ENCODE results near the gene L3HYPDH. TPM values are rescaled to one million over a fixed set of nuclear protein-coding genes. Genes with fewer than 3 reads are reported as not detected.
A peak's percentile ranks its signal among the peaks of the same experiment; 100 is the strongest.

L3HYPDH gene
- total RNA-seq, 1 donor from 2014 or later = 20.1 TPM

DNA sequence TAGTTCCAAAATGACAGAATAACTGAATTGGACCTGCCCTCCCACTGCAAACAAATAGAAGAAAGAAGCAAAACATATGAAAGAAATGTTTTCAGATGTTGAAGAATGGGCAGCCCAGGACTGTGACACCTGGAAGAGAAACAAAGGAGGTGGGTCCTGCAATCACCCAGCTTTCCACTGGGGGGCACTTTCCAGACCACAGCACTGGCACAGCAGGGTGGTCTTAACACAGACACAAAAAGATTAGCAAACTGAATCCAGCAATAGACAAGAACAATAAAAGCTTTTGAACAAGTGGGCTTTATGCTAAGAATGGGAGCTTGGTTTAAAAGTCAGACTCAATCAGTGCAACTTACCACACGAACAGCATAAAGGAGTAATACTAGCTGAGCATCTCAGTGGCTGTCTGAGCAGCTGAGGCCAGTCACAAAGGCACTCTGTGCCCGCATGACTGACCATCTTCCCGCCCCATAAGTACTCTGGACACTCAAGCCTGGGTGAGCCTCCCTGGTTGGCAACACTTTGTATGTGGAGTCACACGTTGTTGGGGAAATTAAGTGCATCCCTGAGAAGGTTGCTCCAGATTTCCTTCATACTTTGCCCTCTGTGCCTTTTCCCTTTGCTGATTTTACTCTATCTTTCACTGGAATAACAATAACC, 27.8 kb upstream of the L3HYPDH start:
- H3K9me3 Mint-ChIP-seq (ENCODE audit: low read depth) = peaks cover 10% of the 10 kb centered on the region
- H3K27me3 Mint-ChIP-seq = peaks cover 3% of the 10 kb centered on the region
- TF ChIP-seq, protein P1, sequence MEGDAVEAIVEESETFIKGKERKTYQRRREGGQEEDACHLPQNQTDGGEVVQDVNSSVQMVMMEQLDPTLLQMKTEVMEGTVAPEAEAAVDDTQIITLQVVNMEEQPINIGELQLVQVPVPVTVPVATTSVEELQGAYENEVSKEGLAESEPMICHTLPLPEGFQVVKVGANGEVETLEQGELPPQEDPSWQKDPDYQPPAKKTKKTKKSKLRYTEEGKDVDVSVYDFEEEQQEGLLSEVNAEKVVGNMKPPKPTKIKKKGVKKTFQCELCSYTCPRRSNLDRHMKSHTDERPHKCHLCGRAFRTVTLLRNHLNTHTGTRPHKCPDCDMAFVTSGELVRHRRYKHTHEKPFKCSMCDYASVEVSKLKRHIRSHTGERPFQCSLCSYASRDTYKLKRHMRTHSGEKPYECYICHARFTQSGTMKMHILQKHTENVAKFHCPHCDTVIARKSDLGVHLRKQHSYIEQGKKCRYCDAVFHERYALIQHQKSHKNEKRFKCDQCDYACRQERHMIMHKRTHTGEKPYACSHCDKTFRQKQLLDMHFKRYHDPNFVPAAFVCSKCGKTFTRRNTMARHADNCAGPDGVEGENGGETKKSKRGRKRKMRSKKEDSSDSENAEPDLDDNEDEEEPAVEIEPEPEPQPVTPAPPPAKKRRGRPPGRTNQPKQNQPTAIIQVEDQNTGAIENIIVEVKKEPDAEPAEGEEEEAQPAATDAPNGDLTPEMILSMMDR (IDR thresholded peaks at IDR 0.05; ENCODE audit: unreplicated experiment) = peak; percentile 66
- H3K36me3 Mint-ChIP-seq (ENCODE audit: insufficient read depth) = peaks cover 3% of the 10 kb centered on the region
- peak; percentile 26 for DNase-seq (ENCODE audit: low spot score, unreplicated experiment)
- H3K4me1 Mint-ChIP-seq (ENCODE audit: low read depth) = peaks cover 3% of the 10 kb centered on the region
- H3K4me3 Mint-ChIP-seq (ENCODE audit: low read depth) = no peak overlapping the region
- no peak overlapping the region for H3K27ac Mint-ChIP-seq

DNA sequence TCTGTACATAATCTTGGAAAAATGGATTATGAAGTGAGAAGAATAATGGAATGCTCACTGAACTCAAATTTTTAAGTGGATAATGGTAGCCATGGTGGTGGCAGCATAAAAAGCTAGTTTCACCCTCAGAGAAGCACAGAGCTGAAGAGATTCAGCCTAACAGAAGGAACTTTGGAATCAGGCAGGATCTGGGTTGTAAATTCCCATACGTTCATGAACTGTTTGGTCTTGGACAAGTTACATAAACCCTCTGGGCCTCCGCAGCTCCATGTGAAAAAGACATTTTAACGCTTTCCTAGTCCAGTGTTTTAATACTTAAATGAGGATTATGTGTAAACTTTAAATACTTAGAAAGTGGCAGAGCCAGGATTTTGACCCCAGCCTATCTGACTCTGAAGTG, 26.8 kb upstream of the L3HYPDH start:
- peaks cover 10% of the 10 kb centered on the region for H3K9me3 Mint-ChIP-seq (ENCODE audit: low read depth)
- DNase-seq (ENCODE audit: low spot score, unreplicated experiment) = no peak
- H3K36me3 Mint-ChIP-seq (ENCODE audit: insufficient read depth) = peaks cover 3% of the 10 kb centered on the region
- H3K4me3 Mint-ChIP-seq (ENCODE audit: low read depth) = no peak overlapping the region
- no peak overlapping the region for H3K27ac Mint-ChIP-seq
- H3K27me3 Mint-ChIP-seq = peaks cover 3% of the 10 kb centered on the region
- H3K4me1 Mint-ChIP-seq (ENCODE audit: low read depth) = peaks cover 3% of the 10 kb centered on the region
- TF ChIP-seq, protein P1 (IDR thresholded peaks at IDR 0.05; ENCODE audit: unreplicated experiment) = no peak

DNA sequence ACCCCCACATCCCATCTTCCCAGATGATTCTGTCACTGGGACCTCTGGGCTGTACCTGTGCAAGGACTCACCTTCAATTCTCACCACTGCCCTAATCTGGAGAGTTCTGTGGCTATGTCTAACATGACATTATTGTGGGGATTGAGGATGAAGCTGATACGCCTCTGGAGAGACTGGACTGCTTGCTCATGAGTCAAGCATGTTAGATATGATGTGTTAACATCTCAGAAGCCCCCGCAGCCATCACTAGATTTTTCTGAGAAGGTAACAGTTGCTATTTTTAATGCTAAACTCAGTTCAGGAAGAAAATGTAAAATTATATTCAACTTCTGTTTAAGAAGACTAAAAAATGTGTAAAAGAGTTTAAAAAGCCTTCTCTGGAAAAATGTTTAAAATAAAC, 25.8 kb upstream of the L3HYPDH start:
- H3K27me3 Mint-ChIP-seq = peaks cover 3% of the 10 kb centered on the region
- H3K36me3 Mint-ChIP-seq (ENCODE audit: insufficient read depth) = peaks cover 3% of the 10 kb centered on the region

DNA sequence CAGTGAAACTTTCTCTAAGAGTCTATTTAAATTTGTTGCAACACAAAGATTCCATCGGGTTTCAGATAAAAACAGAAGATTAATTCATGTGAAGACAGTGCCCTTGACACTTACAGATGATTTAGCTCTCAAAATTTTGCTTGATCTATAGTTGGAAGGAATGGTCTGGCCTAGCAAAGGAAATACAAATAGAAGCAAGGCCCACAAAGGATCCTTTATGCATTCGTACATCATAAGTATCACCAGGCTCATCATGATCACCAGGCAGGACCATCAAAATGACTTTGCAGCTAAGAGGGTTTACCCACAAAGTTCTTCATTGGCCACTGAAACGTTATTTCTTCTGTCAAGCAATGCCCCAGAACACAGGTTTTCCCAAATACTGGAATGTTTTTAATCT, 24.9 kb upstream of the L3HYPDH start:
- no peak overlapping the region for H3K27ac Mint-ChIP-seq
- TF ChIP-seq, protein P1 (IDR thresholded peaks at IDR 0.05; ENCODE audit: unreplicated experiment) = no peak
- peaks cover 3% of the 10 kb centered on the region for H3K4me1 Mint-ChIP-seq (ENCODE audit: low read depth)
- H3K27me3 Mint-ChIP-seq = peaks cover 3% of the 10 kb centered on the region
- no peak overlapping the region for H3K4me3 Mint-ChIP-seq (ENCODE audit: low read depth)
- peaks cover 4% of the 10 kb centered on the region for H3K36me3 Mint-ChIP-seq (ENCODE audit: insufficient read depth)
- no peak for DNase-seq (ENCODE audit: low spot score, unreplicated experiment)
- peaks cover 4% of the 10 kb centered on the region for H3K9me3 Mint-ChIP-seq (ENCODE audit: low read depth)

More for the DNA sequence above, 25.8 kb upstream of the L3HYPDH start:
- peaks cover 10% of the 10 kb centered on the region for H3K9me3 Mint-ChIP-seq (ENCODE audit: low read depth)
- DNase-seq (ENCODE audit: low spot score, unreplicated experiment) = no peak
- H3K4me3 Mint-ChIP-seq (ENCODE audit: low read depth) = no peak overlapping the region
- H3K27ac Mint-ChIP-seq = no peak overlapping the region
- H3K4me1 Mint-ChIP-seq (ENCODE audit: low read depth) = peaks cover 3% of the 10 kb centered on the region
- TF ChIP-seq, protein P1 (IDR thresholded peaks at IDR 0.05; ENCODE audit: unreplicated experiment) = no peak

DNA sequence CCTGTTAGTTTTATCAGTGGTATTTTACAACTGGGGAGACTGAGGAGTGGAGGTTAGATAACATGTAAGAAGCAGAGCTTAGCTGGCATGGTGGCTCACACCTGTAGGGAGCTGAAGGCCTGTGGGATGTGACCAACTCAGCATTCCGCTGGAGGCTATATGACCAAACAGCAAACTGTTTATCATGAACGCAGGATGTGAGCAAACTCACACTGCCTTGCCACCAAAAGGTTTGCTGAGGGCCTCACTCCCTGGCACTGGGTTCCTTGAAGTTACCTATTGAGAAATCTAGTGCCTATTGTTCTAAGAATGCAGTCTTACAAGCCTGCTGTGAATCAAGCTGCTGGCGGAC, 23.5 kb upstream of the L3HYPDH start:
- Mint-ChIP-seq H3K27me3 (peaks cover 3% of the 10 kb centered on the region), H3K9me3 (ENCODE audit: low read depth) (no peaks in the 10 kb centered on the region), H3K4me1 (ENCODE audit: low read depth) (peaks cover 3% of the 10 kb centered on the region), H3K27ac (no peak overlapping the region), H3K36me3 (ENCODE audit: insufficient read depth) (peaks cover 3% of the 10 kb centered on the region), H3K4me3 (ENCODE audit: low read depth) (no peak overlapping the region)
- TF ChIP-seq, protein P1 (IDR thresholded peaks at IDR 0.05; ENCODE audit: unreplicated experiment) = no peak
- no peak for DNase-seq (ENCODE audit: low spot score, unreplicated experiment)
